Nucleus accumbens (tissue), 56 donors: ENCODE data around the gene TMEM245.
"Not testable (repeated sequence)": the region's sequence is repeated elsewhere in the genome, so short reads cannot be mapped to it uniquely, and the experiment has no call there.

Experiments used
- DNase-seq, 56 donors: peaks; one replicate each; lab custom pipeline; 2025; lab: John Stamatoyannopoulos, UW

TMEM245 gene

GRCh38 chr9:109072821-109073435 lies 46.8 kb downstream of the TMEM245 start:
- DNase-seq, result no peak

GRCh38 chr9:109072133-109072692 lies 47.5 kb downstream of the TMEM245 start:
- no peak for DNase-seq

- no peak for DNase-seq
These were observed 51.0 kb downstream of the TMEM245 start for GRCh38 chr9:109068764-109069163.

GRCh38 chr9:109064963-109065702 lies 54.6 kb downstream of the TMEM245 start:
- no peak for DNase-seq

GRCh38 chr9:109063760-109064159 lies 56.0 kb downstream of the TMEM245 start:
- DNase-seq, result no peak

GRCh38 chr9:109062543-109062942 lies 57.2 kb downstream of the TMEM245 start:
- DNase-seq, result no peak

- no peak for DNase-seq
These were observed 59.6 kb downstream of the TMEM245 start for GRCh38 chr9:109060191-109060590.

GRCh38 chr9:109053121-109053520 lies 66.6 kb downstream of the TMEM245 start:
- DNase-seq, result not testable (repeated sequence)

GRCh38 chr9:109052416-109052815 lies 67.3 kb downstream of the TMEM245 start:
- DNase-seq, result no peak

GRCh38 chr9:109051733-109052132 lies 68.0 kb downstream of the TMEM245 start:
- DNase-seq, result no peak

GRCh38 chr9:109050444-109050843 lies 69.3 kb downstream of the TMEM245 start:
- no peak for DNase-seq

- no peak for DNase-seq
These were observed 70.9 kb downstream of the TMEM245 start for GRCh38 chr9:109048822-109049221.

GRCh38 chr9:109047259-109047658 lies 72.5 kb downstream of the TMEM245 start:
- no peak for DNase-seq

- DNase-seq, result no peak
These were observed 73.4 kb downstream of the TMEM245 start for GRCh38 chr9:109046346-109046745.

- DNase-seq, result no peak
These were observed 76.2 kb downstream of the TMEM245 start for GRCh38 chr9:109043578-109043977.

GRCh38 chr9:109040571-109040970 lies 79.2 kb downstream of the TMEM245 start:
- DNase-seq, result no peak

GRCh38 chr9:109039539-109039938 lies 80.2 kb downstream of the TMEM245 start:
- no peak for DNase-seq

- no peak for DNase-seq
These were observed 81.6 kb downstream of the TMEM245 start for GRCh38 chr9:109037946-109038715.

GRCh38 chr9:109036744-109037680 lies 82.7 kb downstream of the TMEM245 start:
- no peak for DNase-seq
